Mucosa of gallbladder (tissue), 1 donor: ENCODE data around the gene TUG1. TPM values are rescaled to one million over a fixed set of nuclear protein-coding genes. Genes with fewer than 3 reads are reported as not detected.
A peak's percentile ranks its signal among the peaks of the same experiment; 100 is the strongest.

Experiments used
- DNase-seq: peaks from one replicate; pipeline ENCODE4 v3.0.0-alpha.2; 2020; ENCODE audit warnings: low spot score
- total RNA-seq: library from RNA; stranded (reverse); gene quantifications from one replicate; pipeline ENCODE4 v1.2.1, GENCODE V29; 2021
- donor health status: DM: no; HTN: no; CAD: no.

Gene TUG1
- 79.4 TPM for total RNA-seq

DNA sequence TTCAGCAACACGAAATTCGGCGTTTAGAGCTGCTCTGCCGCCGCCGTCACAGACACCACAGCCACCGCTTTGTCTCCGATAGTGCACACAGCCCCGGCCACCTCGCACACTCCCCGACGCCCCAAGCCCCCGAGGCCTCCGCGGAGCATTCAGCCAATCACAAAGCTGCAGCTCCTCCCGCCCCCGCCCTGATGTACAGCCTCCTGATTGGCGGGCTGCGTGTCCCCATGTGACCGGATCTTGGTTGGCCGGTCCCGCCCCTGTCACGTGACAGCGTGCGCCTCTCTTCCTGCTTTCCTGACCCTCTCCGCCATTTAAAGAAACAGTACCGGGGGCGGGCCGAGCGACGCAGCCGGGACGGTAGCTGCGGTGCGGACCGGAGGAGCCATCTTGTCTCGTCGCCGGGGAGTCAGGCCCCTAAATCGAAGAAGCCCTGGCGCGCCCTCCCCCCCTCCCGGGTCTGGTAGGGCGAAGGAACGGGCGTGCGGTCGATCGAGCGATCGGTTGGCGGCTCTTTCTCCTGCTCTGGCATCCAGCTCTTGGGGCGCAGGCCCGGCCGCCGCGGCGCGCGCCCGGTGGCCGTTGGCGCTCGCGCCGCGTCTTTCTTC lies at the start of gene TUG1:
TUG1 (plus strand) TSS at position 342 of the 608 bp plus-strand sequence.
- DNase-seq, result peak; percentile 99

DNA sequence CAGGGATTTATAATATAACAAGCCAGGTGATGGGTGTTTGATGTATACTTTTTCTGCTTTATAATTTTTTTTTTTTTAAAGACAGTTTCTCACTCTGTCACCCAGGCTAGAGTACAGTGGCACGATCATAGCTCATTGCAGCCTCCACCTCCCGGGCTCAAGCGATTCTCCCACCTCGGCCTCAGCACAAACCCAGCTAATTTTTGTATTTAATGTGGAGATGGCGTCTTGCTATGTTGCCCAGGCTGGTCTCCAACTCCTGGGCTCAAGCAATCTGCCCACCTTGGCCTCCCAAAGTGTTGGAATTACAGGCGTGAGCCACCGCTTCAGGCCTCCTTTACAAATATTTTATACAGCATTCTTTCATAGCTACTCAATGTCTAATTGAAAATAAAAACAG lies 49.1 kb upstream of the TUG1 start:
- DNase-seq, result no peak

GRCh38 chr22:30920407-30920806 lies 48.7 kb upstream of the TUG1 start:
- peak; percentile 80 for DNase-seq

DNA sequence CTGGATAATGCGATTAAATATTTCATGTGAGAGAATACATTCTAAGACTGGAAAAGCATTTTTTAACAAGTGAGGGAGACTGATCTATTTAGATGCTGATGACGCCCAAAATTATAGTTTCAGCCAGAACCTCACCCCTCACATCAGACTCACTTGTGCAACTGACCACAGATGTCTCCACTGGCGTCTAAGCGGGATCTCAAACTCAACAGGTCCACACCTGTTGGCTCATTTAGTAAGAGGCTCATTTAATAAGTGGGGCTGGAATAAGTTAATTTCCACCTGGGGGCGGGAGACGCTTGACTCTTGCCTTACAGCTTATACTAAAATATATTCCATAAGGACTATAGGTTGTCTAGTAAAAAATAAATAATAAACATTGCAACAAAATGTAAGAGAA lies 48.0 kb upstream of the TUG1 start:
- DNase-seq, result no peak

GRCh38 chr22:30922151-30922611 lies 46.9 kb upstream of the TUG1 start:
- peak; percentile 63 for DNase-seq

DNA sequence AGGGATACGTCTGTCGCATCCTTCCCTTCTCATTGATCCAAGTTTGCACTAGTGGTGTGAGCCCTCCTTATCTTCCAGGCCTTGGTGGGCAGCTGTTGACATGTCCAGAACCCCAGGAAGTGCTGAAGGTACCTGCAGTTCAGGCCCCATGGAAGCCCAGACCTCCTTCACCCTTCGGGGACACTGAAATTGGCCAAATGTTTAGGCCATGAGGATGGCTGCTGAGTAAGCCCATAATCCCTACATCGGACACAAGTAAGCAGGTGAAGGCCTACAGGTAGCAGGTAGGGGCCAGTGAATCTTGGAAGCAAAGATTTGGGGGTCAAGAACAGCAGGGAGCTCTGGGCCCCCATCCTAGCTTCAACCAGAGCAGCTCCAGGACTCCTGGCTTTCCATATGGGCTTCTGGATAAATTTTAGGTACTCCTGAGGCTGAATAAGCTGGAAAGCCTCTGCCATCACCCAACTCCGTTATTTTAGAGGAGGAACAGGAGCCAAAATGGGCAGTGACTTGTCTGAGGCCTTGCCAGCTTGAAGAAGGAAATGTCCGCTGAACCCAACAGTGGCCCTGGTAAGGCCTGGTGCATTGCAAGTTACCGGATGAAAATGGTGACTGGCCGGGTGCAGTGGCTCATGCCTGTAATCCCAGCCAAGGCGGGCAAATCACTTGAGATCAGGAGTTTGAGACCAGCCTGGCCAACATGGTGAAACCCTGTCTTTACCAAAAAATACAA lies 45.7 kb upstream of the TUG1 start:
- DNase-seq, result no peak

- DNase-seq, result no peak
Measured at GRCh38 chr22:30925667-30926066, 43.4 kb upstream of the TUG1 start.

DNA sequence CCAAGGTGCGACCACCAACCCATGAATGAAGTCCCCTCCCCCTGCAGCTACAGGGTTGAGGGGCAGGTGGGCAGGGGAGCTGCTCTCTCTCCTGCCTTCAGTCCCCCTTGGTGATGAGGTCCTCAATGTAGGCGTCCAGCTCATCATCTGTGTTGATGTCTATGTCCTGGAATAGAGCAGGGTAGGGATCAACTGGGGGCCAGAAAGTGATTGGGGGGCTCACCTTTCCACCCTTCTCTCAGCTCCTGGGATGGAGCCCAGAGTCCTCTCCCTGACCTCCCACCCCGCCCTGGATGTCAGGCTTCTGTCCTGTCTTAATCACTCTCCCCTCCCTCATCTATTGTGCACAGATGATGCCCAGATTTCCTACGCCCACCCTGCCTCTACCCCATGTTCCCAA lies 42.4 kb upstream of the TUG1 start:
- DNase-seq, result no peak

DNA sequence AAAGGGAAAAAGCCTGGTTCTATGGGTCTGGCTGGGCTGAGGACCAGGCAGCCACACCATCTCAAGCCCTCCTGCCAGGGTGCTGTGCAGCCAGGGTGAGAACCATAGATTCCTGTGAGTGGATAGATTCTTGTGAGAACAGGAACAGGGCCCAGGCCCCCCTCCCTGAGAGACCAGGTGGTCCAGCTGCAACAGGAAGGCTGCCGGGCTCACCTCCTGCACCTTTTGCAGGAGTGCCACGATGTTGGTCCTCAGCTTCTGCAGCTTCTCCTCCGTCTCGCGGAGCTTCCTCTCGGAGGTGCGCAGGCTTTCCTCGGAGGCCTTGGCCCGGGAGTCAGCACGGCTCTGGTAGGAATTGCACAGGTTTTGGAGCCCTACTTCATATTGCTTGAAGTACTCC lies 41.3 kb upstream of the TUG1 start:
- no peak for DNase-seq

DNA sequence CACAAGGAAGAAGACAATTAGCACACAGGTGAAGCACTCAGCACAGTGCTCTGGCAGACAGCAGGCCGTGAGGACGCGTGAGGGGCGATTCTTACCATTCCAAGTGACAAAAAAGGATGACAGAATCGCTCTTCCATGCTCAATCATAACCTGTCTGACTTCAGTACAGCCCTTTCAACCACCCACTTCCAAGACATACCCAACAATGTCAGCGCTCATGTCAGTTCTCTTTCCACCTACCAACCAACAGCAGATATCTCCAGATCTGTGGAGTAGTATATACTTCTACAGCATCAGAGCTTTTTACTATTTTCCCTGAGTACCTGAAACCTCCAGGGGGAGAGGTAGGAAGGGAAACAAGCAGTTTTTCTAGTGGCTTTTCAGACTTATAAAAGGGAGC lies 40.7 kb upstream of the TUG1 start:
- DNase-seq, result no peak

- no peak for DNase-seq
Measured at GRCh38 chr22:30930228-30930627, 38.8 kb upstream of the TUG1 start.

DNA sequence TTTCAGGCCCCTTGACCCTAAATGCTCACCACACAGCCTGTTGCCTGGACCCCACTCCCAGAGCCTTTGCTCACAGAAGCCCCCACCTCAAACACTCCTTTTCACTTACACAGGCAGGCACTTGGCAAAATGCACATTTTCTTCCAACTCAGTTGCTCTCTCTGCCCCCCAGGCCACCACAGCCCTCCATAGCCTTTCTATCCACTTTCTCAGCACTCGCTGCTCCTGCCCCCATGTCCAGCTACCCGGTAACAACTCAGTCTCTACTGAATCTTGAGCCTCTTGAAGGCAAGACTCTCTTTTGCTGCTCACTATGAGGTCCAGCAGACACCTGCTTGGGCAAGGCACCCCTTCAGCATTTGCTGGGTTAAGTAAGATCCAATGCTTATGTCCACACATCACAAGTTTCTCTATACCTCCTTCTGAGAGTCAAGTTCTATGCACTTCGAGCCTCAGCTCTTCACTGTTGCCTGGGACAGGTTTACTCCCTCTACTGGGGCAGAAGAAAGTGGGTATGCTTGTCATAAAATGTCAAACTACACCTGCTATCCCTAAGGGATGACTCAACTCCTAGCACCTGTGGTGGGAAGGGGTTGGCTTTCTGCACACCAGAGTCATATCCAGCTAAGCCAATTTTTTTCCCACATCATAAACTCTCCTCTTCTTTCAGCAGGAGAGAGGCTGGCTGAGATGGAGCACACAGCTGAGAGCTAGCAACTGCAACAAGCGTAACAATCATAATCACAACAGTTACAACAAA lies 37.3 kb upstream of the TUG1 start:
- no peak for DNase-seq

DNA sequence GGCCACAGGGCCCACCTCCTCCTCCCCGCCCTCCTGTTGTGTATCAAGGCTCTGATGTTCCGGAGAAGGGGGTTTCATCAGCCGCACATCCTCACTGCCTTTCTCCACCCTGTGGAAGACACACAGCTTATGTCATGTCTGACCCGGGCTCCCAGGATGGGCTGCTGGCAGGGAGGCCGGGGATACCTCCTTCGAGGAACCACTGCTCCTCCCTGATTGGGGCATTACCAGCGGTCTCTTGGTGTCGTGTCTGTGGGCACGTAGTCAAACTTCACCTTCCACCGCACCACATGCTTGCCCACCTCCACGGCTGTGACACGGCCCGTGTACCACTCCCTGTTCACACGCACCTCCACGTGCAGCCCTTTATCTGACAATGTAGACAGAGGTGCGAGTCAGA lies 36.4 kb upstream of the TUG1 start:
- DNase-seq, result no peak

- DNase-seq, result no peak
Measured at GRCh38 chr22:30933457-30933856, 35.6 kb upstream of the TUG1 start.

- DNase-seq, result peak; percentile 5
Measured at GRCh38 chr22:30934053-30934452, 35.0 kb upstream of the TUG1 start.

DNA sequence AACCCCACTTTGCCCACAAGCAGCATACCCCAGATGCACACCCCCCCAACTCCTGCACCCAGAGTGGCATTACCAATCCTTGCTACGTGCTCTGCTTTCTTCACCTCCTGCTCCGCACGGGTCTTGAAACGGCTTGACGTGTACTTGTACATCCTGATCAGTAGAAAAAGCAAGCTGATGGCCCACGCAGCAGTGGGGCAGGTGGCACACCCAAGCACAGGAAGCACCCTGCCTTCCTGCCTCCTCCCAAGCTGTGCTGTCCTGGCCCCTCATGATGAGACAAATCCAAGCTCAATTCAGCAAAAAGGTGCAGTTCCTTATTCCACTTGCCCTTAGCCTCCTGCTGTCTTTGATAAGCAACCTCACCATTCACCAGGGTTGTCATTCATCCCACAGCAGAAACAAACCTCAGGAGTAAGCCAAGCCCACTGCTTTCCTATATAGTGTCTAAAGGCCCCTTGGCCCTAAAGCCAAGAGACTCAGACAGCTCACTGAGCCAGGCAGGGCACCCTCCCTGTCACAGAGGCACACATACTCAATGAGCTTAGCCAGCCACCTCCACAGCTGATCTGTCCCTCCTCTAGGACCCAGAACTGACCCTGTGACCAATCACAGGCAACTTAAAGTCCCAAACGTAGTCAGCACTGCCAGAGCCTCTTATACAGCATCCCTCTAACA lies 28.2 kb upstream of the TUG1 start:
- no peak for DNase-seq

GRCh38 chr22:30941363-30941740 lies 27.7 kb upstream of the TUG1 start:
- no peak for DNase-seq

- DNase-seq, result no peak
Measured at GRCh38 chr22:30943368-30943767, 25.7 kb upstream of the TUG1 start.

DNA sequence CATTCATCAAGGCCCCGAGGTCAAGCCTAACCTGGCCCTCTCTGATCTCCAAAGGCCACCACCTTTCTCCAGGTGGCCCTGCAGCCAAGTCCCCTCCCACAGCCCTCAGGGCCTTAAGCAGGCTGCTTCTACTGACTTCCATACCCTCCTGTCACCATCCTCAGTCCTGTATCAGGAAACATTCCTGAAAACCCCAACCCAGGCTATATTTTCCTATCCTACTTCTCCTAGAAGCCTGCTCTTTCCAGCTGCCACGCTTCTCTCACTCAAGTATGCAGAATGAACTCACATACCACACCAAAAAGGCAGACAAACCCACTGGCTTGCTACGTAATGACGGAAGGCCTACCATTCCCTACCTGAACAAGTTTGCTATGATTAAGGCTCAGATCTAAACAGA lies 24.1 kb upstream of the TUG1 start:
- no peak for DNase-seq

DNA sequence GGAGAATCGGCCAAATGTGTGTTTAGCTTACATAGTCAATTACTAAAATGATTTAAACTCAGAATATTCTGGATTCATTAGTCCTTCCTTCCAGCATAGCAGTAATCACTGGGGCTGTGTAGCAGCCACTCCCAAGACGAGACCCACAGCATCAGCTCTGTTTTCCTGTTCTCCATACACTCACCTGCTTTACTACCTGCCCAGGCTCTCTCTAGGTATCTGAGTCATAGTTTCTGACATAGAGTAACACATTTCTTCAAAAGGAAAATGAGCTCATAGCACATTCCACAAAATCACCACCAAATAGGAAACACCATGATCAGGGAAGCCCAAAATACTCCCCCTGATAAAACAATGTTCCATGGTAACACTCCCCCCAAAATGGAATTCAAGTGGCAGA lies 23.4 kb upstream of the TUG1 start:
- DNase-seq, result no peak

DNA sequence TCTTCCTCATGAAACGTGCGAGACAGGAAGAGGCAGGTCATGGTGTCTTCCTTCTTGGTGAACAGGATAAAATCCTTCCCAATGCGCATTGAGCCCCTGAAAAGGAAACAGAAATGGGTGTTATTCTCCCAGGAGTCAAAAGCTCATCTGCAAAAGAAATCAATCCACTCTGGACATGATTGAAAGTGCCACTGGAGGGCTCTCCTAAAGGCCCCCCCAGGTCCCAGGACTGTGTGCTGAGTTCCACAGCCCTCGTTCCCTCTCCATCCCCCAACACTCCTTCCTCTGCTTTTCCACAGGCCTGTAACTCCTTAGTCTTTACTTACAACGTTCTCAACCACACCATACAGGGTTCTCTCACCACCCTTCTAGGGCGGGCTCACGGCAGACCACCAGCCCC lies 22.7 kb upstream of the TUG1 start:
- no peak for DNase-seq

- DNase-seq, result no peak
Measured at GRCh38 chr22:30947173-30947815, 21.8 kb upstream of the TUG1 start.
